ENCODE data around the gene NKAIN2. TPM values are rescaled to one million over a fixed set of nuclear protein-coding genes. Genes with fewer than 3 reads are reported as not detected.
"Not testable (repeated sequence)": the region's sequence is repeated elsewhere in the genome, so short reads cannot be mapped to it uniquely, and the experiment has no call there.

Gene NKAIN2
- total and polyA plus RNA-seq, 2 experiments from 2014 or later: 0.22 TPM; not detected in 1

DNA sequence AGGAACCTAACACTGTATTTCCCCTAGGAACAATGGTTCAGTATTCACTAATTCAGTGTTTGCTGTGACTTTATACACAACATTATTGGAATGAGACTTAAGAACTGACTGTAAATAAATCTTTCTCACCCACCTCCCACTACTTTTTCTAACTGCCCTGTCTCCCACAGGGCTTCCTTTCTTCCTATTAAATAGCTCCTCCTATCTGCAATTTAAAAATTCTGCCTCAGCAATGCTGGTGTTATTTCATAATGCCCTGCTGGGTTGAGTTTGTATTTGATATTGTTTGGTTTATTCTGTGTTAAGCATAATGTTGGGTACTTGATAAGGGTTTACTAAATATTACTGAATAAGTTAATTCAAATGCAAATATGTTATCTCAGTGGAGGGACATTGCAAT lies 585.5 kb downstream of the NKAIN2 start:
- H3K27me3 ChIP-seq: no peaks in the 10 kb centered on the region
- H3K36me3 ChIP-seq: no peaks in the 10 kb centered on the region
- no peak overlapping the region for H3K4me3 ChIP-seq
- H3K4me1 ChIP-seq (ENCODE audit: low read depth): no peaks in the 10 kb centered on the region
- H3K27ac ChIP-seq: no peak overlapping the region
- DNase-seq (ENCODE audit: low read depth in 1 of 2, low spot score in 1 of 2): no peak
- H3K9me3 ChIP-seq (ENCODE audit: low read depth): no peaks in the 10 kb centered on the region
- TF ChIP-seq, protein P1, sequence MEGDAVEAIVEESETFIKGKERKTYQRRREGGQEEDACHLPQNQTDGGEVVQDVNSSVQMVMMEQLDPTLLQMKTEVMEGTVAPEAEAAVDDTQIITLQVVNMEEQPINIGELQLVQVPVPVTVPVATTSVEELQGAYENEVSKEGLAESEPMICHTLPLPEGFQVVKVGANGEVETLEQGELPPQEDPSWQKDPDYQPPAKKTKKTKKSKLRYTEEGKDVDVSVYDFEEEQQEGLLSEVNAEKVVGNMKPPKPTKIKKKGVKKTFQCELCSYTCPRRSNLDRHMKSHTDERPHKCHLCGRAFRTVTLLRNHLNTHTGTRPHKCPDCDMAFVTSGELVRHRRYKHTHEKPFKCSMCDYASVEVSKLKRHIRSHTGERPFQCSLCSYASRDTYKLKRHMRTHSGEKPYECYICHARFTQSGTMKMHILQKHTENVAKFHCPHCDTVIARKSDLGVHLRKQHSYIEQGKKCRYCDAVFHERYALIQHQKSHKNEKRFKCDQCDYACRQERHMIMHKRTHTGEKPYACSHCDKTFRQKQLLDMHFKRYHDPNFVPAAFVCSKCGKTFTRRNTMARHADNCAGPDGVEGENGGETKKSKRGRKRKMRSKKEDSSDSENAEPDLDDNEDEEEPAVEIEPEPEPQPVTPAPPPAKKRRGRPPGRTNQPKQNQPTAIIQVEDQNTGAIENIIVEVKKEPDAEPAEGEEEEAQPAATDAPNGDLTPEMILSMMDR (IDR thresholded peaks at IDR 0.05; ENCODE audit: low read depth, low read length): no peak

DNA sequence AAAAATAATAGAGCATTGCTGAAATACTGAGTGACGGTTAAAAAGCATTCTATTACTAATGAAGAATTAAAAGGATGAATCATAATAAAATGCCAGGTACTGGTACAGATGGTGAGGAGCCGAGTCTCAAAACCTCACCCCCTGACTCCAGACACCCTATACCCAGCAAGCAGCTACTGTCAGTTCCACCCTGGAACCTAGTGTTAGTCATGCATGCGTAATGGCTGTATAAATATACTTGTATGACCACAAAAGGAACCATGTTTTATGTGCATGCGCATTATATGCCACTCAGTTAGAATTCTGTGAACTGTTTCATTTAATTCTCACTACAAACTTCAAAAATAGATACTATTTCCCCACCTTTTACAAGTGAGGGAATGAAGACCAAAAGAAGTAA lies 589.9 kb downstream of the NKAIN2 start:
- Histone ChIP-seq H3K27me3 (no peaks in the 10 kb centered on the region), H3K4me3 (no peak overlapping the region), H3K4me1 (ENCODE audit: low read depth) (no peaks in the 10 kb centered on the region), H3K36me3 (no peaks in the 10 kb centered on the region), H3K9me3 (ENCODE audit: low read depth) (no peaks in the 10 kb centered on the region), H3K27ac (no peak overlapping the region)
- no peak for DNase-seq (ENCODE audit: low read depth in 1 of 2, low spot score in 1 of 2)
- TF ChIP-seq, protein P1 (IDR thresholded peaks at IDR 0.05; ENCODE audit: low read depth, low read length): no peak

DNA sequence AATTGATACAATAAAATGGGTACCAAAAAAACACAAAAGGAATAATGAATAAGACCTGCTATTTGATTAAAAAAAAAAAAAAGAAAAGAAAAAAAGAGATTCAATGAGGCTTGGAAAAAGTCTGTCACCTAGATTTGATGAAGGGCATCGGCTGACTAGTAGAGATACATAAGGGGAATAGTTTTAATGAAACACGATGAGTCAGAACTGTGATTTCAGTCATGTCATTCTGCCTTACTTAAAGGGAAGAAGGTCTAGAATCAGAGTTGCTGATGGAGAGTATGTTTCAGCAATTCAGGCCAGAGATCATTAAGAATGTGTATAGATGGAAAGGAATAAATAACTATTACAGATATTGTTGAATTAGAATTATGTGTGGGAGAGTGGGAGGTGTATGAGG lies 592.7 kb downstream of the NKAIN2 start:
- no peak overlapping the region for H3K4me3 ChIP-seq
- no peaks in the 10 kb centered on the region for H3K36me3 ChIP-seq
- DNase-seq (ENCODE audit: low read depth in 1 of 2, low spot score in 1 of 2): no peak
- no peaks in the 10 kb centered on the region for H3K27me3 ChIP-seq
- no peaks in the 10 kb centered on the region for H3K9me3 ChIP-seq (ENCODE audit: low read depth)
- TF ChIP-seq, protein P1 (IDR thresholded peaks at IDR 0.05; ENCODE audit: low read depth, low read length): no peak
- H3K4me1 ChIP-seq (ENCODE audit: low read depth): no peaks in the 10 kb centered on the region
- no peak overlapping the region for H3K27ac ChIP-seq

DNA sequence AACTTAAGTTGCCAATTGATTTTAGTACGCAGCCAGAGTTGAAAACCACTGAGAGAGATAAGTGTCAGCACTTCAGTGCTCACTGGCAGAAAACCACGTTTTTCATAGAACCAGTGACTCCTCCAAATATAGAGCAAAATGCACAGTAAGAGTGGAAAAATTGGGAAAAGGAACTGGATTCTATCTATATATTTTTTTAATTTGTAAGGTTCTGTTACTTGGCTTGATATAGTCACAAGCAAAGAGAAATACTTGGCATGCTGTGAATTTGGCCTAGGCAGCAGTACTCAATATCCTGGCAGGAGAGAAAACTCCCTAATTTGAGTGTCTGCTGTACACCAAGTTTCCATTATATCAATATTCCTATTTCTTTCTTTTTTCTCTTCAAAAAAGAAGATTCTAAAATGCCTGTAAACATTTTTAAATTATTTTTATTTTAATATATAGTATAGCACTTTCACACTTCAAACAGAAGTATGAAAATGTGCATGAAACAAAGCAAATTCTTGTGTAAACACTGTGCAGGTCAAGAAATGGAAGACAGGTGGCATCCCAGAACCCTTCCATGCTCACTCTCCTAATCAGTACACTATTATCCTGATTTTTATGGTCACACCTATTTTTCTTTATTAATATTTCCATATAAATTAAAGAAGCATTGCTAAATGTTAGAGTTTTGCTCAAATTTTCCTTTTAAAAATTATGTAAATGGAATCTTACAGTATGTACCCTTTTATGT lies 596.8 kb downstream of the NKAIN2 start:
- H3K27me3 ChIP-seq: no peaks in the 10 kb centered on the region
- TF ChIP-seq, protein P1 (IDR thresholded peaks at IDR 0.05; ENCODE audit: low read depth, low read length): no peak
- peak in 1 of 2 donors; percentile 6 for DNase-seq (ENCODE audit: low read depth in 1 of 2, low spot score in 1 of 2)
- no peaks in the 10 kb centered on the region for H3K36me3 ChIP-seq
- H3K27ac ChIP-seq: no peak overlapping the region
- H3K9me3 ChIP-seq (ENCODE audit: low read depth): no peaks in the 10 kb centered on the region
- no peak overlapping the region for H3K4me3 ChIP-seq
- no peaks in the 10 kb centered on the region for H3K4me1 ChIP-seq (ENCODE audit: low read depth)

DNA sequence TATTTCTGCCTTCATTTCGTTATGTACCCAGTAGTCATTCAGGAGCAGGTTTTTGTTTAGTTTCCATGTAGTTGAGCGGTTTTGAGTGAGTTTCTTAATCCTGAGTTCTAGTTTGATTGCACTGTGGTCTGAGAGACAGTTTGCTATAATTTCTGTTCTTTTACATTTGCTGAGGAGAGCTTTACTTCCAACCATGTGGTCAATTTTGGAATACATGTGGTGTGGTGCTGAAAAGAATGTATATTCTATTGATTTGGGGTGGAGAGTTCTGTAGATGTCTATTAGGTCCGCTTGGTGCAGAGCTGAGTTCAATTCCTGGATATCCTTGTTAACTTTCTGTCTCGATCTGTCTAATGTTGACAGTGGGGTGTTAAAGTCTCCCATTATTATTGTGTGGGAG lies 606.8 kb downstream of the NKAIN2 start:
- H3K9me3 ChIP-seq (ENCODE audit: low read depth); H3K4me3 ChIP-seq; H3K27ac ChIP-seq; H3K27me3 ChIP-seq; DNase-seq (ENCODE audit: low read depth in 1 of 2, low spot score in 1 of 2); H3K4me1 ChIP-seq (ENCODE audit: low read depth); H3K36me3 ChIP-seq: not testable (repeated sequence)

DNA sequence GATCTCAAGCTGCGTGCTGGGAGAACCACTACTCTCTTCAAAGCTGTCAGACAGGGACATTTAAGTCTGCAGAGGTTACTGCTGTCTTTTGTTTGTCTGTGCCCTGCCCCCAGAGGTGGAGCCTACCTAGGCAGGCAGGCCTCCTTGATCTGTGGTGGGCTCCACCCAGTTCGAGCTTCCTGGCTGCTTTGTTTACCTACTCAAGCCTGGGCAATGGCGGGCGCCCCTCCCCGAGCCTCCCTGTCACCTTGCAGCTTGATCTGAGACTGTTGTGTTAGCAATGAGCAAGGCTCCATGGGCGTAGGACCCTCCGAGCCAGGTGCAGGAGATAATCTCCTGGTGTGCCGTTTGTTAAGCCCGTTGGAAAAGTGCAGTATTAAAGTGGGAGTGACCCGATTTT lies 609.0 kb downstream of the NKAIN2 start:
- not testable (repeated sequence) for H3K27ac ChIP-seq; H3K27me3 ChIP-seq; H3K4me1 ChIP-seq (ENCODE audit: low read depth); H3K36me3 ChIP-seq; H3K4me3 ChIP-seq; H3K9me3 ChIP-seq (ENCODE audit: low read depth); DNase-seq (ENCODE audit: low read depth in 1 of 2, low spot score in 1 of 2)

Measured in cardiac muscle cell (in vitro differentiated cells and primary cell).